HepG2 (cell line): ENCODE data around the gene CCDC150. TPM values are rescaled to one million over a fixed set of nuclear protein-coding genes. Genes with fewer than 3 reads are reported as not detected.
A peak's percentile ranks its signal among the peaks of the same experiment; 100 is the strongest.

Experiments used
- CBX2 ChIP-seq, 2 experiments: fragments of 200-600 bp in 1 of 2; sonication (generic); formaldehyde crosslinking in 1 of 2; IDR thresholded peaks; 2 replicates each; pipeline versions ENCODE4 v1.7.0 to v1.8.1; 2018 to 2022; ENCODE audit warnings: low read depth in 2 of 2, low read length in 1 of 2, mild to moderate bottlenecking in 1 of 2, missing genetic modification reagents in 1 of 2
- DMAP1 ChIP-seq: IDR thresholded peaks from 2 replicates; pipeline ENCODE4 v1.6.1; 2016
- DNMT3B ChIP-seq: conservative IDR thresholded peaks from 2 replicates; pipeline ENCODE4 v1.6.1; 2016; ENCODE audit warnings: missing biosample characterization, control low read depth
- EP300 ChIP-seq, 3 experiments: sonication (generic) in 1 of 3; formaldehyde crosslinking in 1 of 3; IDR thresholded peaks; 2 replicates each; pipeline versions ENCODE4 v1.5.1 to v1.6.1; 2011 to 2020; ENCODE audit warnings: low read depth in 2 of 3, low read length in 2 of 3, borderline replicate concordance in 1 of 3, improper control_type of control experiment in 1 of 3, mild to moderate bottlenecking in 1 of 3, missing genetic modification reagents in 1 of 3, moderate library complexity in 1 of 3
- EZH2 ChIP-seq: conservative IDR thresholded peaks from 2 replicates; pipeline ENCODE4 v1.6.1; 2012; ENCODE audit warnings: mild to moderate bottlenecking, low read depth, low read length, moderate library complexity
- GABPB1 ChIP-seq: IDR thresholded peaks from 2 replicates; pipeline ENCODE4 v1.6.1; 2016; ENCODE audit warnings: mild to moderate bottlenecking, missing genetic modification reagents, moderate library complexity, missing compliant biosample characterization
- HHEX ChIP-seq: IDR thresholded peaks from 2 replicates; pipeline ENCODE4 v1.6.1; 2016; ENCODE audit warnings: control low read depth
- HNRNPL ChIP-seq: fragments of 200-400 bp; formaldehyde crosslinking; IDR thresholded peaks from 2 replicates; pipeline ENCODE4 v1.6.1; 2017; ENCODE audit warnings: mild to moderate bottlenecking, low read depth, low read length
- MAFG ChIP-seq: sonication (generic); formaldehyde crosslinking; IDR thresholded peaks from 2 replicates; pipeline ENCODE4 v1.5.1; 2020; ENCODE audit warnings: mild to moderate bottlenecking, missing genetic modification reagents
- NFATC3 ChIP-seq: sonication (generic); formaldehyde crosslinking; IDR thresholded peaks from 2 replicates; pipeline ENCODE4 v1.5.1; 2020; ENCODE audit warnings: mild to moderate bottlenecking, missing genetic modification reagents
- NR2F2 ChIP-seq: IDR thresholded peaks from 2 replicates; pipeline ENCODE4 v1.6.1; 2012; ENCODE audit warnings: low read depth, inconsistent platforms, borderline replicate concordance
- RFXANK ChIP-seq: IDR thresholded peaks from 2 replicates; pipeline ENCODE4 v1.6.1; 2016
- SMYD3 ChIP-seq: sonication (generic); formaldehyde crosslinking; IDR thresholded peaks from 2 replicates; pipeline ENCODE4 v1.8.1; 2023; ENCODE audit warnings: mild to moderate bottlenecking, missing genetic modification reagents
- SYNCRIP ChIP-seq: fragments of 200-400 bp; formaldehyde crosslinking; IDR thresholded peaks from 2 replicates; pipeline ENCODE4 v1.6.1; 2018; ENCODE audit warnings: mild to moderate bottlenecking, low read depth, low read length; ENCODE audit not compliant: insufficient read depth
- TBX3 ChIP-seq: fragments of 450-650 bp; IDR thresholded peaks from 2 replicates; pipeline ENCODE4 v1.6.1; 2017; ENCODE audit warnings: antibody characterized with exemption, mild to moderate bottlenecking, inconsistent platforms, borderline replicate concordance
- ZBTB38 ChIP-seq: sonication (generic); formaldehyde crosslinking; IDR thresholded peaks from 2 replicates; pipeline ENCODE4 v1.5.1; 2020; ENCODE audit warnings: mild to moderate bottlenecking, missing genetic modification reagents
- ZNF563 ChIP-seq: sonication (generic); formaldehyde crosslinking; IDR thresholded peaks from 2 replicates; pipeline ENCODE4 v1.8.0; 2022; ENCODE audit warnings: mild to moderate bottlenecking, moderate library complexity, missing genetic modification reagents
- ZNF577 ChIP-seq: sonication (generic); formaldehyde crosslinking; IDR thresholded peaks from 2 replicates; pipeline ENCODE4 v1.4.0; 2020; ENCODE audit warnings: mild to moderate bottlenecking, low read depth, missing genetic modification reagents, borderline replicate concordance
- ZNF605 ChIP-seq: sonication (generic); formaldehyde crosslinking; IDR thresholded peaks from 2 replicates; pipeline ENCODE4 v1.8.0; 2022; ENCODE audit warnings: mild to moderate bottlenecking, missing genetic modification reagents
- ZNF619 ChIP-seq: sonication (generic); formaldehyde crosslinking; IDR thresholded peaks from 2 replicates; pipeline ENCODE4 v1.4.0; 2020; ENCODE audit warnings: mild to moderate bottlenecking, missing genetic modification reagents
- ZNF772 ChIP-seq: sonication (generic); formaldehyde crosslinking; IDR thresholded peaks from 2 replicates; pipeline ENCODE4 v1.5.0; 2020; ENCODE audit warnings: mild to moderate bottlenecking, missing genetic modification reagents
- ZNF790 ChIP-seq: sonication (generic); formaldehyde crosslinking; IDR thresholded peaks from 2 replicates; pipeline ENCODE4 v1.8.0; 2022; ENCODE audit warnings: missing genetic modification reagents, mild to moderate bottlenecking, borderline replicate concordance
- ZSCAN21 ChIP-seq: sonication (generic); formaldehyde crosslinking; IDR thresholded peaks from 2 replicates; pipeline ENCODE4 v1.8.0; 2022; ENCODE audit warnings: mild to moderate bottlenecking, missing genetic modification reagents, moderate library complexity, borderline replicate concordance
- polyA plus RNA-seq, 8 experiments: library from polyadenylated mRNA; depleted of rRNA in 3 of 8; stranded (reverse) in 7 of 8; unstranded in 1 of 8; fragments of >200 nt; fragmentation: Illumina TruSeq in 4 of 8; extraction: Trizol in 4 of 8; gene quantifications; 2 replicates each; pipeline versions ENCODE4 v1.2.1 to v1.2.3, GENCODE V29; 2011 to 2016; ENCODE audit warnings: low read depth in 4 of 8, missing spikeins in 1 of 8, mixed read lengths in 1 of 8; ENCODE audit not compliant: insufficient read depth in 1 of 8
- total RNA-seq, 5 experiments: library from RNA; depleted of rRNA; stranded (reverse); fragments of >200 nt; fragmentation: Illumina TruSeq; extraction: Trizol; gene quantifications; 2 replicates each; pipeline ENCODE4 v1.2.3, GENCODE V29; 2016; ENCODE audit warnings: low read depth in 1 of 5
- TF ChIP-seq, protein P1 (sequence below): IDR thresholded peaks from 2 replicates; pipeline ENCODE4 v1.6.1; 2016; ENCODE audit warnings: mild to moderate bottlenecking, missing biosample characterization, missing genetic modification reagents
- TF ChIP-seq, protein P2 (sequence below): sonication (generic); formaldehyde crosslinking; conservative IDR thresholded peaks from 2 replicates; pipeline ENCODE4 v1.4.0; 2020; ENCODE audit warnings: missing genetic modification reagents
- TF ChIP-seq, protein P3 (sequence below): sonication (generic); formaldehyde crosslinking; IDR thresholded peaks from 2 replicates; pipeline ENCODE4 v1.4.0; 2020; ENCODE audit warnings: missing genetic modification reagents
- TF ChIP-seq, protein P4 (sequence below): sonication (generic); formaldehyde crosslinking; IDR thresholded peaks from 2 replicates; pipeline ENCODE4 v1.4.0; 2020; ENCODE audit warnings: missing genetic modification reagents, borderline replicate concordance

CCDC150 gene
- total and polyA plus RNA-seq, 2 of the 13 experiments (the other 11 are each of a cell fraction or from before 2014, with no cell fraction given): 14.9 to 32.6 TPM

DNA sequence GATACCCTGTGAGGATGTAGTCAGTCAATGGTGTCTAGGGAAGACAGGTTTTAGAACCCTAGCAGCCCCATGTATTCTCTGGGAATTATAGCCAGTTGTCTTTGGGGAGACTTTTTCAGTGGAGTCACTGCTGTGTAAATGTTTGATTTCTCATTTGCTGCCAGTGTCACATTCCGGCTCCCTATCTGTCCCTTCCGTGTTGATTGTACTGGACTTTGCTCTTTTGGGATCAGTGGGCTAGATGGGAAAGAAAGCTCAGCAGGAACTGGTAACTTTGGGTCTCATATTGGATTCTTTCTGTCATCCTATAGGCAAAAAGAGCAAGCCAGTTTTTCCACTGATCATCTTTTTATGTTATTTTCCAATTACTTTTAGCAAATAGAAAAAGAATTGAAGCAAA lies 89.9 kb downstream of the CCDC150 start (continued):
- TF ChIP-seq SMYD3 (CRISPR knock-in tag) (no peak), ZNF563 (CRISPR knock-in tag) (no peak), SYNCRIP (no peak), ZNF619 (CRISPR knock-in tag) (no peak), TBX3 (peak; percentile 95), ZNF790 (CRISPR knock-in tag) (no peak), ZNF577 (CRISPR knock-in tag) (no peak), HHEX (CRISPR knock-in tag) (no peak), ZNF772 (CRISPR knock-in tag) (no peak), RFXANK (0 out of 2 replicates have a peak, but pooled peaks have one; percentile 42), MAFG (CRISPR knock-in tag) (no peak), NR2F2 (0 out of 2 replicates have a peak, but pooled peaks have one; percentile 27), ZNF605 (no peak), GABPB1 (CRISPR knock-in tag) (no peak; the same call in 1 of the 2 replicates), ZBTB38 (CRISPR knock-in tag) (no peak), CBX2 (IDR thresholded peaks at IDR 0.05; ENCODE audit: low read depth, low read length) (no peak), CBX2 (CRISPR knock-in tag; IDR thresholded peaks at IDR 0.05; ENCODE audit: low read depth) (no peak), EP300 (IDR thresholded peaks at IDR 0.05; ENCODE audit: low read depth in 2 of 2, low read length in 2 of 2) (peak in 1 of 2 experiments; percentile 59; a peak in 1 of 4 replicates), EP300 (CRISPR knock-in tag; IDR thresholded peaks at IDR 0.05; ENCODE audit: borderline replicate concordance) (no peak), ZSCAN21 (CRISPR knock-in tag) (no peak), DMAP1 (CRISPR knock-in tag) (no peak), DNMT3B (no peak), EZH2 (no peak), NFATC3 (CRISPR knock-in tag) (no peak), HNRNPL (no peak)
- TF ChIP-seq, protein P1, sequence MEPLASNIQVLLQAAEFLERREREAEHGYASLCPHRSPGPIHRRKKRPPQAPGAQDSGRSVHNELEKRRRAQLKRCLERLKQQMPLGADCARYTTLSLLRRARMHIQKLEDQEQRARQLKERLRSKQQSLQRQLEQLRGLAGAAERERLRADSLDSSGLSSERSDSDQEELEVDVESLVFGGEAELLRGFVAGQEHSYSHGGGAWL (CRISPR knock-in tag): no peak
- TF ChIP-seq, protein P2, sequence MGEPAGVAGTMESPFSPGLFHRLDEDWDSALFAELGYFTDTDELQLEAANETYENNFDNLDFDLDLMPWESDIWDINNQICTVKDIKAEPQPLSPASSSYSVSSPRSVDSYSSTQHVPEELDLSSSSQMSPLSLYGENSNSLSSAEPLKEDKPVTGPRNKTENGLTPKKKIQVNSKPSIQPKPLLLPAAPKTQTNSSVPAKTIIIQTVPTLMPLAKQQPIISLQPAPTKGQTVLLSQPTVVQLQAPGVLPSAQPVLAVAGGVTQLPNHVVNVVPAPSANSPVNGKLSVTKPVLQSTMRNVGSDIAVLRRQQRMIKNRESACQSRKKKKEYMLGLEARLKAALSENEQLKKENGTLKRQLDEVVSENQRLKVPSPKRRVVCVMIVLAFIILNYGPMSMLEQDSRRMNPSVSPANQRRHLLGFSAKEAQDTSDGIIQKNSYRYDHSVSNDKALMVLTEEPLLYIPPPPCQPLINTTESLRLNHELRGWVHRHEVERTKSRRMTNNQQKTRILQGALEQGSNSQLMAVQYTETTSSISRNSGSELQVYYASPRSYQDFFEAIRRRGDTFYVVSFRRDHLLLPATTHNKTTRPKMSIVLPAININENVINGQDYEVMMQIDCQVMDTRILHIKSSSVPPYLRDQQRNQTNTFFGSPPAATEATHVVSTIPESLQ (CRISPR knock-in tag): no peak
- TF ChIP-seq, protein P3, sequence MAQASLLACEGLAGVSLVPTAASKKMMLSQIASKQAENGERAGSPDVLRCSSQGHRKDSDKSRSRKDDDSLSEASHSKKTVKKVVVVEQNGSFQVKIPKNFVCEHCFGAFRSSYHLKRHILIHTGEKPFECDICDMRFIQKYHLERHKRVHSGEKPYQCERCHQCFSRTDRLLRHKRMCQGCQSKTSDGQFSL (CRISPR knock-in tag): no peak
- TF ChIP-seq, protein P4, sequence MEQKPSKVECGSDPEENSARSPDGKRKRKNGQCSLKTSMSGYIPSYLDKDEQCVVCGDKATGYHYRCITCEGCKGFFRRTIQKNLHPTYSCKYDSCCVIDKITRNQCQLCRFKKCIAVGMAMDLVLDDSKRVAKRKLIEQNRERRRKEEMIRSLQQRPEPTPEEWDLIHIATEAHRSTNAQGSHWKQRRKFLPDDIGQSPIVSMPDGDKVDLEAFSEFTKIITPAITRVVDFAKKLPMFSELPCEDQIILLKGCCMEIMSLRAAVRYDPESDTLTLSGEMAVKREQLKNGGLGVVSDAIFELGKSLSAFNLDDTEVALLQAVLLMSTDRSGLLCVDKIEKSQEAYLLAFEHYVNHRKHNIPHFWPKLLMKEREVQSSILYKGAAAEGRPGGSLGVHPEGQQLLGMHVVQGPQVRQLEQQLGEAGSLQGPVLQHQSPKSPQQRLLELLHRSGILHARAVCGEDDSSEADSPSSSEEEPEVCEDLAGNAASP (CRISPR knock-in tag): 0 out of 2 replicates have a peak, but pooled peaks have one; percentile 12
